Stimulated activated CD4-positive, alpha-beta T cell treated with anti-CD3 and anti-CD28 coated beads, Interleukin-4, amount 100 ng/mL, for 4 hours (primary cell): ENCODE results near the gene ATP6V1G2.

ENCODE experiments used
- DNase-seq, 2 experiments: peaks; one replicate each; pipeline ENCODE4 v3.0.0-alpha.2; 2020

ATP6V1G2 gene

DNA sequence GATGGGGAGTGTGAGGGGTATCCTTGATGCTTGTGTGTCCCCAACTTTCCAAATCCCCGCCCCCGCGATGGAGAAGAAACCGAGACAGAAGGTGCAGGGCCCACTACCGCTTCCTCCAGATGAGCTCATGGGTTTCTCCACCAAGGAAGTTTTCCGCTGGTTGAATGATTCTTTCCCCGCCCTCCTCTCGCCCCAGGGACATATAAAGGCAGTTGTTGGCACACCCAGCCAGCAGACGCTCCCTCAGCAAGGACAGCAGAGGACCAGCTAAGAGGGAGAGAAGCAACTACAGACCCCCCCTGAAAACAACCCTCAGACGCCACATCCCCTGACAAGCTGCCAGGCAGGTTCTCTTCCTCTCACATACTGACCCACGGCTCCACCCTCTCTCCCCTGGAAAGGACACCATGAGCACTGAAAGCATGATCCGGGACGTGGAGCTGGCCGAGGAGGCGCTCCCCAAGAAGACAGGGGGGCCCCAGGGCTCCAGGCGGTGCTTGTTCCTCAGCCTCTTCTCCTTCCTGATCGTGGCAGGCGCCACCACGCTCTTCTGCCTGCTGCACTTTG is 29.0 kb upstream of the ATP6V1G2 start, which contains the start of gene TNF:
TSS of gene TNF (plus strand) at position 231 of the 567 bp plus-strand sequence. CDS start at position 408, 177 bp downstream.
- peak; percentile 77 to 90 for DNase-seq

DNA sequence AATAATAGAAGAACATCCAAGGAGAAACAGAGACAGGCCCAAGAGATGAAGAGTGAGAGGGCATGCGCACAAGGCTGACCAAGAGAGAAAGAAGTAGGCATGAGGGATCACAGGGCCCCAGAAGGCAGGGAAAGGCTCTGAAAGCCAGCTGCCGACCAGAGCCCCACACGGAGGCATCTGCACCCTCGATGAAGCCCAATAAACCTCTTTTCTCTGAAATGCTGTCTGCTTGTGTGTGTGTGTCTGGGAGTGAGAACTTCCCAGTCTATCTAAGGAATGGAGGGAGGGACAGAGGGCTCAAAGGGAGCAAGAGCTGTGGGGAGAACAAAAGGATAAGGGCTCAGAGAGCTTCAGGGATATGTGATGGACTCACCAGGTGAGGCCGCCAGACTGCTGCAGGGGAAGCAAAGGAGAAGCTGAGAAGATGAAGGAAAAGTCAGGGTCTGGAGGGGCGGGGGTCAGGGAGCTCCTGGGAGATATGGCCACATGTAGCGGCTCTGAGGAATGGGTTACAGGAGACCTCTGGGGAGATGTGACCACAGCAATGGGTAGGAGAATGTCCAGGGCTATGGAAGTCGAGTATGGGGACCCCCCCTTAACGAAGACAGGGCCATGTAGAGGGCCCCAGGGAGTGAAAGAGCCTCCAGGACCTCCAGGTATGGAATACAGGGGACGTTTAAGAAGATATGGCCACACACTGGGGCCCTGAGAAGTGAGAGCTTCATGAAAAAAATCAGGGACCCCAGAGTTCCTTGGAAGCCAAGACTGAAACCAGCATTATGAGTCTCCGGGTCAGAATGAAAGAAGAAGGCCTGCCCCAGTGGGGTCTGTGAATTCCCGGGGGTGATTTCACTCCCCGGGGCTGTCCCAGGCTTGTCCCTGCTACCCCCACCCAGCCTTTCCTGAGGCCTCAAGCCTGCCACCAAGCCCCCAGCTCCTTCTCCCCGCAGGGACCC is 28.0 kb upstream of the ATP6V1G2 start:
- peak; percentile 46 to 58 for DNase-seq

DNA sequence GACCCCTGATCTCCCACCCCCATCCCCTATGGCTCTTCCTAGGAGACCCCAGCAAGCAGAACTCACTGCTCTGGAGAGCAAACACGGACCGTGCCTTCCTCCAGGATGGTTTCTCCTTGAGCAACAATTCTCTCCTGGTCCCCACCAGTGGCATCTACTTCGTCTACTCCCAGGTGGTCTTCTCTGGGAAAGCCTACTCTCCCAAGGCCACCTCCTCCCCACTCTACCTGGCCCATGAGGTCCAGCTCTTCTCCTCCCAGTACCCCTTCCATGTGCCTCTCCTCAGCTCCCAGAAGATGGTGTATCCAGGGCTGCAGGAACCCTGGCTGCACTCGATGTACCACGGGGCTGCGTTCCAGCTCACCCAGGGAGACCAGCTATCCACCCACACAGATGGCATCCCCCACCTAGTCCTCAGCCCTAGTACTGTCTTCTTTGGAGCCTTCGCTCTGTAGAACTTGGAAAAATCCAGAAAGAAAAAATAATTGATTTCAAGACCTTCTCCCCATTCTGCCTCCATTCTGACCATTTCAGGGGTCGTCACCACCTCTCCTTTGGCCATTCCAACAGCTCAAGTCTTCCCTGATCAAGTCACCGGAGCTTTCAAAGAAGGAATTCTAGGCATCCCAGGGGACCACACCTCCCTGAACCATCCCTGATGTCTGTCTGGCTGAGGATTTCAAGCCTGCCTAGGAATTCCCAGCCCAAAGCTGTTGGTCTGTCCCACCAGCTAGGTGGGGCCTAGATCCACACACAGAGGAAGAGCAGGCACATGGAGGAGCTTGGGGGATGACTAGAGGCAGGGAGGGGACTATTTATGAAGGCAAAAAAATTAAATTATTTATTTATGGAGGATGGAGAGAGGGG is 27.1 kb upstream of the ATP6V1G2 start:
- no peak for DNase-seq

GRCh38 chr6:31572041-31572911 is 25.9 kb upstream of the ATP6V1G2 start, which contains the start of gene LTA:
TSS of gene LTA (plus strand) at chr6:31572289. CDS start at chr6:31572743, 454 bp downstream.
- DNase-seq: peak; percentile 76 to 82

- DNase-seq: no peak
Observed at GRCh38 chr6:31569861-31570536, 23.6 kb upstream of the ATP6V1G2 start.

- DNase-seq: peak; percentile 53 to 77
Observed at GRCh38 chr6:31568537-31568961, 22.1 kb upstream of the ATP6V1G2 start.

DNA sequence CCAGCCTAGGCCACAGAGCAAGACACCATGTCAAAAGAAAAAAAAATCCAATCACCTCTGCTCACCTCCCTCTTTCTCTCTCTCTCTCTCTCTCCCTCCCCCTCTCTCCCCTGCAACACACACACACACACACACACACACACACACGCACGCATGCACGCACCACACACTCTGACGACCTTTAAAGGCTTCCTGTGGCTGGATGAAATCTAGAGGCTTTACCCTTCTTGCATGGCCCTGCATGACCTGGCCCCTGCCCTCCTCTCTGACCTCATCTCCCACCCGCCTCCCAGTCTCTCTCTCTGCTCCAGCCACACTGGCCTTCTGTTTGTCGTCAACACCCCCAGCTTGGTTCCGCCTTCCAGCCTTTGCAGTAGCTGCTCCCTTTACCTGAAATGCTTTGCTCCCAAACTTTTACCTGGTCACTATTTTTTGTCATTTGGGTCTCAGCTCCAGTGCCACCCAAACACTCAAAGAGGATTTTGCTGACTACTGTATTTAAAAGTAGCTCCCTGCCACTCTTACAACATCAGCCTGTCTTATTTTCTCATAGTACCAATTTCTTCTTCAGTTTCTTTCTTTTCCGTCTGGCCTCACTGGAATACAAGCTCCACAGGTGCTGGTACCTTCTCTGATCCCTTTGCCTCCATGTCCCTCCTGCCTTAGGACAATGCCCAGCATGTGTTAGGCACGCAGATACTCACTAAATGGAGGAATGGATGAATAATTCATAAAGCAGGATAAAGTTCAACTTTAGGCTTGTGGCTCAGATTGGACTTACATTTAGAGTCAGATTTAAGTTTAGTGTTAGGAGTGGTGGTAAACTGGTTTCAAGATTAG is 21.3 kb upstream of the ATP6V1G2 start:
- DNase-seq: peak in 1 of 2 experiments; percentile 39

GRCh38 chr6:31560697-31561058 is 14.3 kb upstream of the ATP6V1G2 start:
- no peak for DNase-seq

- DNase-seq: peak in 1 of 2 experiments; percentile 55
Observed at GRCh38 chr6:31559958-31560696, 13.7 kb upstream of the ATP6V1G2 start.

GRCh38 chr6:31559606-31559957 is 13.2 kb upstream of the ATP6V1G2 start:
- no peak for DNase-seq

DNA sequence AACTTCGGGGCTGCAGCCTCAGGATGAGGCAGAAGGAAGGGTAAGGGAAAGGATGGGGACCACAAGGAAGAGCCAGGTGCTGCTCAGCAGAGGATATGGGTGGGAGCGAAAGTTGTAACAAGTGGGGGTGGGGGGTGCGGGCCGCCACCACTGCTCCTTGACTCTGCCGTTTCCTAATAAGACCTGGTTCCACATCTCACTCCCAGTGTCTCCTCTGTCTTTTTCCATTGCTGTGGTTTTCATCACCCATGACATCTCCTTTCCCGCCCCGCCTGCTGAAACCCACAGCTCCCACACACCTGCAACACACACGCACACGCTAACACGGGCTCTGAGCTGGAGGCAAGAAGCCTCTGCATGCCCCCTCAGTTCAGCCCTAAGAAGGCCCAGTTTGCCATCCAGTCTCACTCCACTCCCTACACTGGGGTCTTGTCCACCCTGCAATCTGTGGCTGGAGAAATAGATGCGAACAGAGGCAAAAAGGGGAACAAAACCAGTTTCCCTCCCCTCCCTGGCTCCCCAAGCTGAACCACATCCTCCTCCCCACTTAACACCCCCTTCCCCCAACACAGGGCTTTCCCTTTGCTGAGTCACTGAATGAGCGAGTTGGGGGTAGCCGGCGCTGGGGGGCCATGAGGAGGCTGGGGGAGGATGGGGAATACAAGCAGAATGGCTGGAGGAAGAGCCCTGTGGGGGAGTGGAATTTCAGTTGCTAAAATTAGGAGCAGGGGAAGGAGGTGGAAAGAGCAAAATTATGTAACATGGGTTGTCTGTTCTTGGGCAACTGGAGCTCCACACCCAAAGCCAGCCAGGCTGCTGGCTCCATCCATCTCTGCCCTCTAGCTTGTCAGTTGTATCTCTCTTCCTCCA is 12.5 kb upstream of the ATP6V1G2 start:
- DNase-seq: peak; percentile 69 to 85

DNA sequence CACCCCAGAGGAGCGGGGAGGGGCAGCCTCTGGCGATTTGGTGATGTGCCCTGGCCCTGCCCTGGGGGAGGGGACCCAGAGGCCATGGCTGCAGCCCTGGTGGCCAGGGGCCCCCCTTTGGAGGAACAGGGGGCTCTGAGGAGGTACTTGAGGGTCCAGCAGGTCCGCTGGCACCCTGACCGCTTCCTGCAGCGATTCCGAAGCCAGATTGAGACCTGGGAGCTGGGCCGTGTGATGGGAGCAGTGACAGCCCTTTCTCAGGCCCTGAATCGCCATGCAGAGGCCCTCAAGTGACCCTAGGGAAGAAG is 11.9 kb upstream of the ATP6V1G2 start:
- no peak for DNase-seq

- no peak for DNase-seq
Observed at GRCh38 chr6:31557443-31558317, 11.3 kb upstream of the ATP6V1G2 start.

GRCh38 chr6:31556307-31556706 is 9.9 kb upstream of the ATP6V1G2 start:
- DNase-seq: no peak

GRCh38 chr6:31551371-31551770 is 5.0 kb upstream of the ATP6V1G2 start:
- DNase-seq: peak; percentile 53 to 61

- no peak for DNase-seq
Observed at GRCh38 chr6:31548544-31548873, 2.1 kb upstream of the ATP6V1G2 start.

- no peak for DNase-seq
Observed at GRCh38 chr6:31547727-31548543, 1.5 kb upstream of the ATP6V1G2 start.
